Measurements from ENCODE around the gene SBF2. TPM values are rescaled to one million over a fixed set of nuclear protein-coding genes. Genes with fewer than 3 reads are reported as not detected.
A peak's percentile ranks its signal among the peaks of the same experiment; 100 is the strongest.

SBF2 gene
- total RNA-seq, 1 donor from 2014 or later = 21.1 TPM

GRCh38 chr11:9756461-9756860, 537.6 kb downstream of the SBF2 start:
- TF ChIP-seq, protein P1, sequence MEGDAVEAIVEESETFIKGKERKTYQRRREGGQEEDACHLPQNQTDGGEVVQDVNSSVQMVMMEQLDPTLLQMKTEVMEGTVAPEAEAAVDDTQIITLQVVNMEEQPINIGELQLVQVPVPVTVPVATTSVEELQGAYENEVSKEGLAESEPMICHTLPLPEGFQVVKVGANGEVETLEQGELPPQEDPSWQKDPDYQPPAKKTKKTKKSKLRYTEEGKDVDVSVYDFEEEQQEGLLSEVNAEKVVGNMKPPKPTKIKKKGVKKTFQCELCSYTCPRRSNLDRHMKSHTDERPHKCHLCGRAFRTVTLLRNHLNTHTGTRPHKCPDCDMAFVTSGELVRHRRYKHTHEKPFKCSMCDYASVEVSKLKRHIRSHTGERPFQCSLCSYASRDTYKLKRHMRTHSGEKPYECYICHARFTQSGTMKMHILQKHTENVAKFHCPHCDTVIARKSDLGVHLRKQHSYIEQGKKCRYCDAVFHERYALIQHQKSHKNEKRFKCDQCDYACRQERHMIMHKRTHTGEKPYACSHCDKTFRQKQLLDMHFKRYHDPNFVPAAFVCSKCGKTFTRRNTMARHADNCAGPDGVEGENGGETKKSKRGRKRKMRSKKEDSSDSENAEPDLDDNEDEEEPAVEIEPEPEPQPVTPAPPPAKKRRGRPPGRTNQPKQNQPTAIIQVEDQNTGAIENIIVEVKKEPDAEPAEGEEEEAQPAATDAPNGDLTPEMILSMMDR (IDR thresholded peaks at IDR 0.05; ENCODE audit: insufficient read depth, low read length, poor library complexity, severe bottlenecking) = no peak
- Histone ChIP-seq H3K4me3 (ENCODE audit: low read depth, low read length) (no peak overlapping the region), H3K36me3 (ENCODE audit: control insufficient read depth, insufficient read depth, low read length) (no peaks in the 10 kb centered on the region), H3K27me3 (ENCODE audit: control insufficient read depth, insufficient read depth, low read length) (no peaks in the 10 kb centered on the region)
- DNase-seq (ENCODE audit: low read depth) = no peak

- Histone ChIP-seq H3K4me3 (ENCODE audit: low read depth, low read length) (no peak overlapping the region), H3K36me3 (ENCODE audit: control insufficient read depth, insufficient read depth, low read length) (no peaks in the 10 kb centered on the region), H3K27me3 (ENCODE audit: control insufficient read depth, insufficient read depth, low read length) (no peaks in the 10 kb centered on the region)
- TF ChIP-seq, protein P1 (IDR thresholded peaks at IDR 0.05; ENCODE audit: insufficient read depth, low read length, poor library complexity, severe bottlenecking) = no peak
- no peak for DNase-seq (ENCODE audit: low read depth)
These were observed 538.3 kb downstream of the SBF2 start for GRCh38 chr11:9755561-9756185.

- Histone ChIP-seq H3K36me3 (ENCODE audit: control insufficient read depth, insufficient read depth, low read length) (no peaks in the 10 kb centered on the region), H3K27me3 (ENCODE audit: control insufficient read depth, insufficient read depth, low read length) (no peaks in the 10 kb centered on the region), H3K4me3 (ENCODE audit: low read depth, low read length) (no peak overlapping the region)
- TF ChIP-seq, protein P1 (IDR thresholded peaks at IDR 0.05; ENCODE audit: insufficient read depth, low read length, poor library complexity, severe bottlenecking) = no peak
- DNase-seq (ENCODE audit: low read depth) = no peak
These were observed 540.0 kb downstream of the SBF2 start for GRCh38 chr11:9754010-9754471.

DNA sequence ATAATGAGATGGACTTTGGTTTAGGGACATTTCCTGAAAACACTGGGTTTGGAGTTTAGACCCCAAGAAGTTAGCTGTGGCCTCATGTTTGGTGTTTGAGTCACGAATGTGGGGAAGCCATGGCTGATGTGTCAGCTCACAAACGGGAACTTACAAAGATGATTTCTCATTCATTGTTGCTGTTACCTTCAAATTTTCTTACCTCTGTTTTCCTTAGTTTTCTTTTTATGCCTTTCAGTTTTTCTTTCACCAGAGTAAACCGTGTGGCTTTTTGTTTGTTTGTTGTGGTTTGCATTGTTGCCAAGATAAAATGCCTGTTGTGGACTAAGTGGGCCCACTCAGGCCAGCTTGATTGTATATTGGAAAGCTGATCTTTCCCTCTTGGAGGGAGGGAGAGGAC, 541.0 kb downstream of the SBF2 start:
- no peaks in the 10 kb centered on the region for H3K36me3 ChIP-seq (ENCODE audit: control insufficient read depth, insufficient read depth, low read length)
- H3K4me3 ChIP-seq (ENCODE audit: low read depth, low read length) = no peak overlapping the region
- TF ChIP-seq, protein P1 (IDR thresholded peaks at IDR 0.05; ENCODE audit: insufficient read depth, low read length, poor library complexity, severe bottlenecking) = no peak
- no peaks in the 10 kb centered on the region for H3K27me3 ChIP-seq (ENCODE audit: control insufficient read depth, insufficient read depth, low read length)
- DNase-seq (ENCODE audit: low read depth) = peak; percentile 61

- no peak for DNase-seq (ENCODE audit: low read depth)
- Histone ChIP-seq H3K36me3 (ENCODE audit: control insufficient read depth, insufficient read depth, low read length) (no peaks in the 10 kb centered on the region), H3K4me3 (ENCODE audit: low read depth, low read length) (no peak overlapping the region), H3K27me3 (ENCODE audit: control insufficient read depth, insufficient read depth, low read length) (no peaks in the 10 kb centered on the region)
- TF ChIP-seq, protein P1 (IDR thresholded peaks at IDR 0.05; ENCODE audit: insufficient read depth, low read length, poor library complexity, severe bottlenecking) = no peak
These were observed 541.9 kb downstream of the SBF2 start for GRCh38 chr11:9752091-9752490.

DNA sequence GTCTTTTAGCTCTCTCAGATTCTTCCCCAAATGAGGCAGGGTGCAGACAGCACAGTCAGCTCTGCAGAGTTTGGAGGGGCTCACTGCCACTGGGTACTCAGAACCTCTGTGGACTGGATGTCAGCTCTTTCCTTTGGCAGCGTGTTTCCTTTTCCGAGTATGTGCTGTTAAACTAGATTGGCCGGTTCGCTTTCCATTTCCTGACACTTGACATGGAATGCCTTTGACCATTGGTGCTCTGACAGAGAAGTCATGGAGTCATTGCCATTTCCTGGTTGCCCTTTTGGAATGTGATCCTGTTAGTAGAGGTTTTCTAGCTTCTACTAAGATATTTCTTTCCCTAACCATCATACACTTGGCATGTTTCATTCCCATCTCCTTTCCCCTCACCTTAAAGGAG, 543.5 kb downstream of the SBF2 start:
- no peaks in the 10 kb centered on the region for H3K27me3 ChIP-seq (ENCODE audit: control insufficient read depth, insufficient read depth, low read length)
- H3K4me3 ChIP-seq (ENCODE audit: low read depth, low read length) = no peak overlapping the region
- H3K36me3 ChIP-seq (ENCODE audit: control insufficient read depth, insufficient read depth, low read length) = no peaks in the 10 kb centered on the region
- DNase-seq (ENCODE audit: low read depth) = no peak
- TF ChIP-seq, protein P1 (IDR thresholded peaks at IDR 0.05; ENCODE audit: insufficient read depth, low read length, poor library complexity, severe bottlenecking) = no peak
